ENCODE data around the gene PTPRN2.

GRCh38 chr7:157685430-157686284 is 902.0 kb downstream of the PTPRN2 start:
- TF ChIP-seq CTCF (IDR thresholded peaks at IDR 0.05), result no peak
- no peak for TF ChIP-seq REST (IDR thresholded peaks at IDR 0.05; ENCODE audit: insufficient read depth in 1 of 2, low read depth in 2 of 2, low read length in 1 of 2)
- TF ChIP-seq POLR2AphosphoS5 (IDR thresholded peaks at IDR 0.05; ENCODE audit: low read depth, low read length), result no peak
